Fibroblast of skin of right biceps (primary cell): ENCODE data around the gene ESCO1.

Source experiments
- DNase-seq: peaks from one replicate; pipeline ENCODE4 v3.0.0-alpha.2; 2013

ESCO1 gene

GRCh38 chr18:21484851-21485636 lies 115.5 kb downstream of the ESCO1 start:
- peak; percentile 27 for DNase-seq

DNA sequence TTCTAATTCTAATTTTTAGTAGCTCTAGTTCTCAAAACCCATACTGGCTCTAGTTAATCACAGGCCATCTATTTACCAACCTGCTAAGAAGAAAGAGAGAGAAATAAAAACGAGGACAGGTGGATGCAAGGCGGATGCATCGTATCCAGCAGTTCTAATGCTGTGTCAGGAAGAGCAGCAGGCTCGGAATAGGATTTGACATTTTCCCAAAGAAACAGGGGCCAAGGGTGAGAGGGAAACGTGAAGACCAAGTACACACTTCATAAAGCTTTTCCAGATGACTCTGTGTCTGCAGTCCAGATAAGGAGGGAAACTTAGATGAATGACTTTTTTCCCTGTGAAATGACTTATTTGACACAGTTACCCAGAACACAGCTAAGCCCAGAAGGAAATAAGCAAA lies 117.5 kb downstream of the ESCO1 start:
- no peak for DNase-seq

DNA sequence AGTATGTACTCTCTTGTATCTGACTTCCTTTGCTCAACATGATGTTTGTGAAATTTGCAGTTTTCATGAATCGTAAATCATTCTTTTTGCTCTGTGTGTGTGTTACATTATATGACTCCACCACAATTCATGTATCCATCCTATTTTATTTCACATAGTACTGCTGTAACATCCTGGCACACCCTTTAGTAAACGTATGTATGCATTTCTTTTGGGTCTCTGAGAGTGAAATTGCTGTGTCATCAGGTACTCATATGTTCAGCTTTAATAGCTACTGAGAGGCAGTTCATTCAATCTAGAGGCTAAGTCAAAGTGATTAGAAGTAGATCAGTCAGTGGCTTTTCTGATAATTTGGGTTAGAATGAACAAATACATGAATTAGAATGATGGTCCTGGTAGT lies 118.8 kb downstream of the ESCO1 start:
- no peak for DNase-seq

DNA sequence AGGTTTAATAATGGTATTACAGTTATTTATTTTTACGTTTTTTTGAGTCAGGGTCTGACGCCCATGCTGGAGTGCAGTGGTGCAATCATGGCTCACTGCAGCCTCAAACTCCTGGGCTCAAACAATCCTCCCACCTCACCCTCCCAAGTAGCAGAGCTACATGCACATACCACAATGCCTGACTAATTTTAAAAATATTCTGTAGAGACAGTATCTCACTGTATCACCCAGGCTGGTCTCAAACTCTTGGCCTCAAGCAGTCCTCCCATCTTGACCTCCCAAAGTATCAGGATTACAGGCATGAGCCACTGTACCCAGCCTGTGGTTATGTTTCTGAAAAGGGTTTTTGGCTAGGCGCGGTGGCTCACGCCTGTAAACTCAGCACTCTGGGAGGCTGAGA lies 120.8 kb downstream of the ESCO1 start:
- DNase-seq = no peak
